DOHH2 (cell line): ENCODE data around the gene PYGM.

ENCODE experiments used
- CTCF ChIP-seq: fragments of 200-600 bp; sonication (generic); IDR thresholded peaks from one replicate; pipeline ENCODE4 v1.5.1; 2014; ENCODE audit warnings: antibody characterized with exemption, mild to moderate bottlenecking, low read depth, low read length; ENCODE audit not compliant: poor library complexity, severe bottlenecking
- EZH2phosphoT487 ChIP-seq: fragments of 200-600 bp; sonication (generic); IDR thresholded peaks from 2 replicates; pipeline ENCODE4 v1.6.1; 2017; ENCODE audit warnings: borderline replicate concordance, mild to moderate bottlenecking, antibody characterized with exemption, low read length, moderate library complexity, mixed read lengths

GRCh38 chr11:64786308-64786707, 26.5 kb upstream of the PYGM start:
- no peak for TF ChIP-seq CTCF
- no peak for TF ChIP-seq EZH2phosphoT487
